GM23338 (cell line): Measurements from ENCODE around the gene GTF3C2. TPM values are rescaled to one million over a fixed set of nuclear protein-coding genes. Genes with fewer than 3 reads are reported as not detected.

Experiments
- ATAC-seq: fragments of 200-7000 bp; cut with Tn5 transposase; 3 replicates; pipeline ENCODE4 v1.9.1; 2020
- DNase-seq: peaks from one replicate; pipeline ENCODE4 v3.0.0-alpha.2; 2015; ENCODE audit warnings: low spot score
- H2AFZ ChIP-seq: fragments of 200-600 bp; sonication (generic); 2 replicates; pipeline ENCODE4 v1.8.0; 2016; ENCODE audit warnings: antibody characterized with exemption, mild to moderate bottlenecking, moderate library complexity
- H3F3A ChIP-seq: fragments of 200-600 bp; sonication (generic); replicated peaks from 2 replicates; pipeline ENCODE4 v1.8.0; 2017; ENCODE audit warnings: antibody characterized with exemption, mixed run types, low read depth
- H3K27ac ChIP-seq: fragments of 200-600 bp; sonication (generic); 2 replicates; pipeline ENCODE4 v1.6.1; 2016; ENCODE audit warnings: low read depth
- H3K27me3 ChIP-seq: fragments of 200-600 bp; sonication (generic); 2 replicates; pipeline ENCODE4 v1.8.0; 2016; ENCODE audit warnings: mild to moderate bottlenecking, mixed run types, moderate library complexity; ENCODE audit not compliant: insufficient read depth
- H3K36me3 ChIP-seq: fragments of 200-600 bp; sonication (generic); 2 replicates; pipeline ENCODE4 v1.8.0; 2016; ENCODE audit warnings: mild to moderate bottlenecking; ENCODE audit not compliant: insufficient read depth
- H3K4me1 ChIP-seq: fragments of 200-600 bp; sonication (generic); 2 replicates; pipeline ENCODE4 v1.8.0; 2016; ENCODE audit warnings: mild to moderate bottlenecking, moderate library complexity; ENCODE audit not compliant: insufficient read depth
- H3K4me2 ChIP-seq: fragments of 200-600 bp; sonication (generic); 2 replicates; pipeline ENCODE4 v1.7.1; 2017; ENCODE audit warnings: mixed run types
- H3K4me3 ChIP-seq: fragments of 200-600 bp; sonication (generic); 2 replicates; pipeline ENCODE4 v1.6.1; 2016; ENCODE audit warnings: mixed run types
- H3K79me2 ChIP-seq: fragments of 200-600 bp; sonication (generic); replicated peaks from 2 replicates; pipeline ENCODE4 v1.8.0; 2017; ENCODE audit warnings: mild to moderate bottlenecking; ENCODE audit not compliant: insufficient read depth
- H3K9me2 ChIP-seq: fragments of 200-600 bp; sonication (generic); 2 replicates; pipeline ENCODE4 v1.8.0; 2017; ENCODE audit not compliant: insufficient read depth
- H4K20me1 ChIP-seq: fragments of 200-600 bp; sonication (generic); replicated peaks from 2 replicates; pipeline ENCODE4 v1.8.0; 2017; ENCODE audit warnings: mild to moderate bottlenecking; ENCODE audit not compliant: insufficient read depth
- H3K27ac Mint-ChIP-seq: 2 replicates; pipeline ENCODE4 v1.8.0; 2020; ENCODE audit warnings: inconsistent platforms, mild to moderate bottlenecking, moderate library complexity, mixed read lengths
- H3K27me3 Mint-ChIP-seq: 3 replicates; pipeline ENCODE4 v1.8.0; 2022; ENCODE audit warnings: low read depth, mild to moderate bottlenecking, moderate library complexity, mixed read lengths, inconsistent platforms; ENCODE audit not compliant: insufficient read depth, poor library complexity
- H3K36me3 Mint-ChIP-seq: 3 replicates; pipeline ENCODE4 v1.8.0; 2021; ENCODE audit warnings: low read depth, mild to moderate bottlenecking, inconsistent platforms, moderate library complexity, mixed read lengths
- H3K4me1 Mint-ChIP-seq: 3 replicates; pipeline ENCODE4 v1.8.0; 2020; ENCODE audit warnings: mild to moderate bottlenecking, inconsistent platforms, mixed read lengths
- H3K4me3 Mint-ChIP-seq: 3 replicates; pipeline ENCODE4 v1.8.0; 2021; ENCODE audit warnings: moderate library complexity, mild to moderate bottlenecking, inconsistent platforms, mixed read lengths
- H3K9me3 Mint-ChIP-seq: 3 replicates; pipeline ENCODE4 v1.8.0; 2020; ENCODE audit warnings: moderate library complexity, mild to moderate bottlenecking, inconsistent platforms, mixed read lengths
- CREB1 ChIP-seq: fragments of 250-450 bp; sonication (Bioruptor Pico); IDR thresholded peaks from 2 replicates; pipeline ENCODE4 v1.5.0; 2020; ENCODE audit warnings: low read depth, mild to moderate bottlenecking, moderate library complexity
- CTCF ChIP-seq, 2 experiments: fragments of 200-600 bp in 1 of 2; sonication (generic) in 1 of 2; conservative IDR thresholded peaks; 2 replicates each; pipeline versions ENCODE4 v1.5.1 to v1.6.1; 2016 to 2017; ENCODE audit warnings: antibody characterized with exemption in 2 of 2, low read depth in 2 of 2, mild to moderate bottlenecking in 2 of 2, moderate library complexity in 1 of 2
- EZH2 ChIP-seq: fragments of 200-600 bp; sonication (generic); IDR thresholded peaks from one replicate; pipeline ENCODE4 v1.8.0; 2017; ENCODE audit warnings: antibody characterized with exemption, mild to moderate bottlenecking, low read depth; ENCODE audit not compliant: unreplicated experiment
- EZH2phosphoT487 ChIP-seq: fragments of 200-600 bp; sonication (generic); IDR thresholded peaks from one replicate; pipeline ENCODE4 v1.8.1; 2018; ENCODE audit warnings: antibody characterized with exemption; ENCODE audit not compliant: unreplicated experiment
- JUNB ChIP-seq: IDR thresholded peaks from one replicate; pipeline ENCODE4 v1.6.1; 2016; ENCODE audit warnings: antibody characterized with exemption; ENCODE audit not compliant: unreplicated experiment
- NANOG ChIP-seq: IDR thresholded peaks from 2 replicates; pipeline ENCODE4 v1.6.1; 2016; ENCODE audit warnings: antibody characterized with exemption, borderline replicate concordance
- POLR2AphosphoS5 ChIP-seq: IDR thresholded peaks from 2 replicates; pipeline ENCODE4 v1.6.1; 2016; ENCODE audit warnings: antibody characterized with exemption, low read depth
- REST ChIP-seq: IDR thresholded peaks from one replicate; pipeline ENCODE4 v1.6.1; 2018; ENCODE audit warnings: antibody characterized with exemption; ENCODE audit not compliant: unreplicated experiment
- STAT1 ChIP-seq: IDR thresholded peaks from one replicate; pipeline ENCODE4 v1.6.1; 2016; ENCODE audit warnings: antibody characterized with exemption; ENCODE audit not compliant: unreplicated experiment
- ZNF114 ChIP-seq: fragments of 250-450 bp; sonication (Bioruptor Pico); IDR thresholded peaks from 2 replicates; pipeline ENCODE4 v1.5.0; 2020; ENCODE audit warnings: mild to moderate bottlenecking, moderate library complexity
- polyA plus RNA-seq: library from polyadenylated mRNA; unstranded; fragments of >200 nt; fragmentation: Nextera tagmentation; extraction: Ambion mirVana; gene quantifications from 2 replicates; pipeline ENCODE4 v1.2.1, GENCODE V29; 2016
- total RNA-seq: library from RNA; depleted of rRNA; stranded (reverse); fragments of >200 nt; shearing (Covaris generic); gene quantifications from 2 replicates; pipeline ENCODE4 v1.2.3, GENCODE V29; 2014

Gene GTF3C2
- total and polyA plus RNA-seq, 2 experiments from 2014 or later, result 69.1 to 118 TPM

GRCh38 chr2:27336173-27336572, 20.4 kb downstream of the GTF3C2 start (continued):
- TF ChIP-seq REST (no peak), EZH2 (no peak), NANOG (no peak), CREB1 (CRISPR knock-in tag) (no peak), JUNB (no peak)

- no peak overlapping the region for H2AFZ ChIP-seq
- no peak overlapping the region for H3K4me2 ChIP-seq
- peaks cover 8% of the 10 kb centered on the region for H4K20me1 ChIP-seq
- no peaks in the 10 kb centered on the region for H3K27me3 ChIP-seq
- H3K4me3 Mint-ChIP-seq, result no peak overlapping the region
- ATAC-seq, result no peak
- H3K27me3 Mint-ChIP-seq, result peaks cover 4% of the 10 kb centered on the region
- H3K36me3 Mint-ChIP-seq, result peaks cover 82% of the 10 kb centered on the region
- H3K9me2 ChIP-seq, result no peaks in the 10 kb centered on the region
- DNase-seq, result no peak
- H3K9me3 Mint-ChIP-seq, result no peaks in the 10 kb centered on the region
- no peaks in the 10 kb centered on the region for H3K4me1 ChIP-seq
- no peak overlapping the region for H3K4me3 ChIP-seq
- no peaks in the 10 kb centered on the region for H3F3A ChIP-seq
- no peaks in the 10 kb centered on the region for H3K4me1 Mint-ChIP-seq
- peaks cover 53% of the 10 kb centered on the region for H3K36me3 ChIP-seq
- H3K79me2 ChIP-seq, result no peaks in the 10 kb centered on the region
- no peak overlapping the region for H3K27ac Mint-ChIP-seq
- H3K27ac ChIP-seq, result no peak overlapping the region
- TF ChIP-seq JUNB (no peak), EZH2 (no peak), REST (no peak), EZH2phosphoT487 (no peak), STAT1 (no peak), NANOG (no peak), ZNF114 (no peak), POLR2AphosphoS5 (no peak), CREB1 (CRISPR knock-in tag) (no peak), CTCF (conservative IDR thresholded peaks at IDR 0.05; ENCODE audit: low read depth in 2 of 2) (no peak)
These were observed 21.3 kb downstream of the GTF3C2 start for GRCh38 chr2:27335311-27335710.
